CD8-positive, alpha-beta memory T cell (primary cell): ENCODE data around the gene HRH1. TPM values are rescaled to one million over a fixed set of nuclear protein-coding genes. Genes with fewer than 3 reads are reported as not detected.

Experiments
- CTCF ChIA-PET: fragments of 350-600 bp; sonication (Branson Sonifier 250); formaldehyde crosslinking; loops from one replicate; lab custom pipeline; 2021; ENCODE audit warnings: antibody characterized with exemption; lab: Charles Lee
- POLR2A ChIA-PET: fragments of 350-600 bp; sonication (Branson Sonifier 250); formaldehyde crosslinking; loops from one replicate; lab custom pipeline; 2021; ENCODE audit warnings: antibody characterized with exemption; lab: Charles Lee
- DNase-seq, 5 donors: peaks; one replicate each; pipeline versions ENCODE4 v3.0.0 to v3.0.0-alpha.2; 2020 to 2022; ENCODE audit warnings: mixed read lengths in 1 of 5
- H3K27ac ChIP-seq: one replicate; pipeline ENCODE4 v1.7.0; 2013; ENCODE audit warnings: low read depth, mild to moderate bottlenecking, low read length, moderate library complexity
- H3K27me3 ChIP-seq: 2 replicates; pipeline ENCODE4 v1.7.0; 2013; ENCODE audit warnings: low read length, mild to moderate bottlenecking; ENCODE audit not compliant: insufficient read depth, poor library complexity, severe bottlenecking
- H3K36me3 ChIP-seq: 2 replicates; pipeline ENCODE4 v1.7.0; 2013; ENCODE audit warnings: mild to moderate bottlenecking, low read length, moderate library complexity; ENCODE audit not compliant: insufficient read depth
- H3K4me1 ChIP-seq: 2 replicates; pipeline ENCODE4 v1.7.0; 2013; ENCODE audit warnings: mild to moderate bottlenecking, low read length, moderate library complexity; ENCODE audit not compliant: insufficient read depth
- H3K4me3 ChIP-seq: 2 replicates; pipeline ENCODE4 v1.7.0; 2013; ENCODE audit warnings: mild to moderate bottlenecking, low read length
- H3K9me3 ChIP-seq: 2 replicates; pipeline ENCODE4 v1.7.0; 2013; ENCODE audit warnings: mild to moderate bottlenecking, low read length
- H3K27ac Mint-ChIP-seq, 8 donors: one replicate each; pipeline ENCODE4 v1.8.0; 2020 to 2021; ENCODE audit warnings: mixed read lengths in 8 of 8, mild to moderate bottlenecking in 6 of 8, inconsistent platforms in 3 of 8, moderate library complexity in 3 of 8
- H3K27me3 Mint-ChIP-seq, 2 donors: one replicate each; pipeline ENCODE4 v1.8.0; 2020 to 2021; ENCODE audit warnings: mixed read lengths in 2 of 2, mild to moderate bottlenecking in 1 of 2, moderate library complexity in 1 of 2
- H3K36me3 Mint-ChIP-seq, 3 donors: one replicate each; pipeline ENCODE4 v1.8.0; 2020 to 2021; ENCODE audit warnings: mixed read lengths in 3 of 3, inconsistent platforms in 1 of 3, mild to moderate bottlenecking in 1 of 3
- H3K4me1 Mint-ChIP-seq, 3 donors: one replicate each; pipeline ENCODE4 v1.8.0; 2020 to 2021; ENCODE audit warnings: mixed read lengths in 3 of 3, inconsistent platforms in 1 of 3, mild to moderate bottlenecking in 1 of 3
- H3K4me3 Mint-ChIP-seq, 7 donors: one replicate each; pipeline ENCODE4 v1.8.0; 2020 to 2021; ENCODE audit warnings: mixed read lengths in 7 of 7, mild to moderate bottlenecking in 6 of 7, moderate library complexity in 4 of 7, inconsistent platforms in 2 of 7
- H3K9me3 Mint-ChIP-seq, 5 donors: one replicate each; pipeline ENCODE4 v1.8.0; 2020 to 2022; ENCODE audit warnings: mixed read lengths in 5 of 5, mild to moderate bottlenecking in 3 of 5, moderate library complexity in 2 of 5, inconsistent platforms in 1 of 5
- polyA plus RNA-seq: library from polyadenylated mRNA; unstranded; fragments of 300-500 nt; fragmentation: Illumina TruSeq; gene quantifications from one replicate; pipeline ENCODE4 v1.2.3, GENCODE V29; 2021
- total RNA-seq, 2 experiments: library from RNA; stranded (reverse); gene quantifications; one replicate each; pipeline ENCODE4 v1.2.3, GENCODE V29; 2021

Gene HRH1
- total and polyA plus RNA-seq, 3 experiments from 2014 or later = 0.42 to 0.53 TPM; not detected in 1

GRCh38 chr3:11185564-11186317 lies 31.4 kb downstream of the HRH1 start:
- no peaks in the 10 kb centered on the region for H3K9me3 Mint-ChIP-seq
- Histone ChIP-seq H3K4me3 (no peak overlapping the region), H3K4me1 (no peaks in the 10 kb centered on the region), H3K27me3 (no peaks in the 10 kb centered on the region), H3K27ac (no peak overlapping the region), H3K9me3 (no peaks in the 10 kb centered on the region), H3K36me3 (no peaks in the 10 kb centered on the region)
- CTCF ChIA-PET = no interaction called here
- H3K36me3 Mint-ChIP-seq = no peaks in the 10 kb centered on the region
- peak overlapping the region in 1 of 7 donors; percentile 65 for H3K4me3 Mint-ChIP-seq
- DNase-seq = no peak
- H3K27ac Mint-ChIP-seq = no peak overlapping the region
- H3K4me1 Mint-ChIP-seq = no peaks in the 10 kb centered on the region
- peaks cover 12 to 31% of the 10 kb centered on the region in 2 donors for H3K27me3 Mint-ChIP-seq
- POLR2A ChIA-PET = no interaction called here

GRCh38 chr3:11186318-11186692 lies 32.0 kb downstream of the HRH1 start:
- ChIA-PET POLR2A (no interaction called here), CTCF (no interaction called here)
- no peak overlapping the region for H3K27ac ChIP-seq
- DNase-seq = no peak
- Mint-ChIP-seq H3K9me3 (no peaks in the 10 kb centered on the region), H3K4me3 (no peak overlapping the region), H3K27ac (no peak overlapping the region), H3K27me3 (peaks cover 12 to 31% of the 10 kb centered on the region in 2 donors), H3K36me3 (no peaks in the 10 kb centered on the region), H3K4me1 (no peaks in the 10 kb centered on the region)
- no peaks in the 10 kb centered on the region for H3K27me3 ChIP-seq
- no peaks in the 10 kb centered on the region for H3K9me3 ChIP-seq
- H3K4me3 ChIP-seq = no peak overlapping the region
- no peaks in the 10 kb centered on the region for H3K36me3 ChIP-seq
- H3K4me1 ChIP-seq = no peaks in the 10 kb centered on the region

- Histone ChIP-seq H3K4me1 (no peaks in the 10 kb centered on the region), H3K9me3 (no peaks in the 10 kb centered on the region), H3K27ac (no peak overlapping the region), H3K27me3 (no peaks in the 10 kb centered on the region), H3K36me3 (no peaks in the 10 kb centered on the region), H3K4me3 (no peak overlapping the region)
- ChIA-PET CTCF (no interaction called here), POLR2A (no interaction called here)
- H3K9me3 Mint-ChIP-seq = no peaks in the 10 kb centered on the region
- no peak overlapping the region for H3K4me3 Mint-ChIP-seq
- no peaks in the 10 kb centered on the region for H3K36me3 Mint-ChIP-seq
- H3K4me1 Mint-ChIP-seq = no peaks in the 10 kb centered on the region
- H3K27me3 Mint-ChIP-seq = peaks cover 12 to 31% of the 10 kb centered on the region in 2 donors
- H3K27ac Mint-ChIP-seq = no peak overlapping the region
- DNase-seq = no peak
Observed at GRCh38 chr3:11186771-11187191, 32.5 kb downstream of the HRH1 start.

GRCh38 chr3:11187681-11188080 lies 33.4 kb downstream of the HRH1 start:
- no peaks in the 10 kb centered on the region for H3K9me3 ChIP-seq
- Mint-ChIP-seq H3K9me3 (no peaks in the 10 kb centered on the region), H3K27ac (no peak overlapping the region), H3K36me3 (no peaks in the 10 kb centered on the region), H3K4me1 (no peaks in the 10 kb centered on the region), H3K4me3 (no peak overlapping the region), H3K27me3 (peaks cover 12 to 35% of the 10 kb centered on the region in 2 donors)
- H3K36me3 ChIP-seq = no peaks in the 10 kb centered on the region
- no peak for DNase-seq
- H3K27ac ChIP-seq = no peak overlapping the region
- H3K4me1 ChIP-seq = no peaks in the 10 kb centered on the region
- H3K4me3 ChIP-seq = no peak overlapping the region
- ChIA-PET CTCF (no interaction called here), POLR2A (no interaction called here)
- H3K27me3 ChIP-seq = no peaks in the 10 kb centered on the region

- no peak overlapping the region for H3K4me3 ChIP-seq
- ChIA-PET POLR2A (no interaction called here), CTCF (no interaction called here)
- DNase-seq = no peak
- Mint-ChIP-seq H3K27ac (no peak overlapping the region), H3K9me3 (no peaks in the 10 kb centered on the region), H3K4me1 (no peaks in the 10 kb centered on the region), H3K4me3 (no peak overlapping the region), H3K36me3 (no peaks in the 10 kb centered on the region), H3K27me3 (peaks cover 6 to 35% of the 10 kb centered on the region in 2 donors)
- no peak overlapping the region for H3K27ac ChIP-seq
- H3K4me1 ChIP-seq = no peaks in the 10 kb centered on the region
- no peaks in the 10 kb centered on the region for H3K27me3 ChIP-seq
- no peaks in the 10 kb centered on the region for H3K36me3 ChIP-seq
- H3K9me3 ChIP-seq = no peaks in the 10 kb centered on the region
Observed at GRCh38 chr3:11188231-11188630, 33.9 kb downstream of the HRH1 start.

GRCh38 chr3:11195201-11195600 lies 40.9 kb downstream of the HRH1 start:
- no peaks in the 10 kb centered on the region for H3K9me3 ChIP-seq
- Mint-ChIP-seq H3K27ac (peak overlapping the region in 1 of 8 donors; percentile 60), H3K36me3 (no peaks in the 10 kb centered on the region), H3K27me3 (peaks cover 24 to 25% of the 10 kb centered on the region in 2 donors), H3K4me1 (peaks cover 0 to 7% (median 0%) of the 10 kb centered on the region in 3 donors), H3K9me3 (peaks cover 0 to 6% (median 2%) of the 10 kb centered on the region in 5 donors), H3K4me3 (no peak overlapping the region)
- no peaks in the 10 kb centered on the region for H3K27me3 ChIP-seq
- no peaks in the 10 kb centered on the region for H3K36me3 ChIP-seq
- no peak overlapping the region for H3K4me3 ChIP-seq
- no peaks in the 10 kb centered on the region for H3K4me1 ChIP-seq
- no peak overlapping the region for H3K27ac ChIP-seq
- ChIA-PET CTCF (no interaction called here), POLR2A (no interaction called here)
- no peak for DNase-seq

- no peaks in the 10 kb centered on the region for H3K4me1 ChIP-seq
- DNase-seq = no peak
- no peak overlapping the region for H3K4me3 ChIP-seq
- Mint-ChIP-seq H3K4me1 (peaks cover 0 to 7% (median 0%) of the 10 kb centered on the region in 3 donors), H3K27ac (peak overlapping the region in 1 of 8 donors; percentile 36), H3K36me3 (no peaks in the 10 kb centered on the region), H3K27me3 (peaks cover 26 to 27% of the 10 kb centered on the region in 2 donors), H3K4me3 (no peak overlapping the region), H3K9me3 (peaks cover 0 to 6% (median 2%) of the 10 kb centered on the region in 5 donors)
- POLR2A ChIA-PET = no interaction called here
- no peak overlapping the region for H3K27ac ChIP-seq
- H3K9me3 ChIP-seq = no peaks in the 10 kb centered on the region
- H3K36me3 ChIP-seq = no peaks in the 10 kb centered on the region
- no peaks in the 10 kb centered on the region for H3K27me3 ChIP-seq
- CTCF ChIA-PET = no interaction called here
Observed at GRCh38 chr3:11195721-11196332, 41.5 kb downstream of the HRH1 start.

GRCh38 chr3:11197484-11197883 lies 43.2 kb downstream of the HRH1 start:
- no peaks in the 10 kb centered on the region for H3K36me3 ChIP-seq
- DNase-seq = no peak
- Mint-ChIP-seq H3K4me1 (peaks cover 0 to 7% (median 0%) of the 10 kb centered on the region in 3 donors), H3K27ac (no peak overlapping the region), H3K36me3 (no peaks in the 10 kb centered on the region), H3K4me3 (no peak overlapping the region), H3K27me3 (peaks cover 31 to 34% of the 10 kb centered on the region in 2 donors), H3K9me3 (peaks cover 0 to 6% (median 2%) of the 10 kb centered on the region in 5 donors)
- ChIA-PET POLR2A (no interaction called here), CTCF (no interaction called here)
- no peak overlapping the region for H3K4me3 ChIP-seq
- H3K4me1 ChIP-seq = no peaks in the 10 kb centered on the region
- H3K27me3 ChIP-seq = no peaks in the 10 kb centered on the region
- no peak overlapping the region for H3K27ac ChIP-seq
- H3K9me3 ChIP-seq = no peaks in the 10 kb centered on the region
